ENCODE data around the gene SLC15A1. TPM values are rescaled to one million over a fixed set of nuclear protein-coding genes. Genes with fewer than 3 reads are reported as not detected.

SLC15A1 gene
- total RNA-seq, 5 donors from 2014 or later (not counting 1 experiment from before 2014, with no cell fraction given): 0.10 to 0.18 TPM; not detected in 3

DNA sequence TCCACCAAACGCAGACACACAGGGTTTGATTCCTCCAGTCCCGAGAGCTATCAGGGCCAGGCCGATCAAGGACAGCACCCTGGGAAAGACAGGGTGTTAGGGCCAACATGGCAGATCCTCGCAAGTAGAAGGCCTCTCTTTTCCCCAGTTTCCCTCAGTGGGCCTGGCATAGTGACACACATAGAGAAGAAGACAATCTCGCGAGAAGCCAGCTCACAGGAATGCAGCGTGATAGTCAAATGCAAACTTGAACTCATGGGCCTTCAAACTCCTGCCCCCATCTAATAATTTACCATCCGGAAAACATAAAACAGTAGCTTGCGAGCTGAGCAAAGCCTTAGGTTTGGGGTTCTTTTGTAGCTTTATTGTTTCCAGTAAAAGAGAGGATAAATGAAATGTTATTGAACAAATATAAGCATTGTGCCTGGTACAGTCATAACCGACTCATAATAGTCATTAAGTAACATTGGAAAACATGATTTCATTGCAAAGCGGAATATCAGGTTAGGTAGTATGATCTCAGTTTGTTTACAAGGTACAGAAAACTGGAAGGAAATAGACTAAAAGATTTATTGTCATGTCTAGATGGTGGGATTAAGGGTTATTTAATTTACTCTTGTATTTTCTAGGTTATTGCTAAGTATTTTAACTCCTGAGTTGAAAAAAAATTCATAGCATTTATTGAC lies 30.5 kb downstream of the SLC15A1 start:
- Histone ChIP-seq H3K36me3 (ENCODE audit: control insufficient read depth in 2 of 2, extremely low read depth in 1 of 2, insufficient read depth in 1 of 2, low read length in 1 of 2) (no peaks in the 10 kb centered on the region), H3K27me3 (replicated peaks in 1 of 2; ENCODE audit: control insufficient read depth in 2 of 2, extremely low read depth in 1 of 2, insufficient read depth in 2 of 2, low read length in 1 of 2) (no peaks in the 10 kb centered on the region), H3K9me3 (no peaks in the 10 kb centered on the region), H3K4me1 (ENCODE audit: control insufficient read depth in 1 of 2, extremely low read depth in 1 of 2, insufficient read depth in 2 of 2, low read length in 2 of 2) (no peaks in the 10 kb centered on the region), H3K4me3 (ENCODE audit: control insufficient read depth in 1 of 2, extremely low read depth in 1 of 2, low read length in 1 of 2) (no peak overlapping the region), H3K27ac (ENCODE audit: low read length) (no peak overlapping the region)
- CTCF ChIA-PET: no interaction called here
- Mint-ChIP-seq H3K9me3 (no peaks in the 10 kb centered on the region), H3K36me3 (no peaks in the 10 kb centered on the region), H3K4me1 (no peaks in the 10 kb centered on the region), H3K27ac (no peak overlapping the region), H3K27me3 (peaks cover 6 to 9% of the 10 kb centered on the region in 2 donors), H3K4me3 (no peak overlapping the region)
- ATAC-seq (replicated peaks in 1 of 4) (no peak), DNase-seq (no peak)
- POLR2A ChIA-PET: no interaction called here
- 75% methylated on average over 4 of the region's 11 CpGs for WGBS (ENCODE audit: insufficient coverage)

DNA sequence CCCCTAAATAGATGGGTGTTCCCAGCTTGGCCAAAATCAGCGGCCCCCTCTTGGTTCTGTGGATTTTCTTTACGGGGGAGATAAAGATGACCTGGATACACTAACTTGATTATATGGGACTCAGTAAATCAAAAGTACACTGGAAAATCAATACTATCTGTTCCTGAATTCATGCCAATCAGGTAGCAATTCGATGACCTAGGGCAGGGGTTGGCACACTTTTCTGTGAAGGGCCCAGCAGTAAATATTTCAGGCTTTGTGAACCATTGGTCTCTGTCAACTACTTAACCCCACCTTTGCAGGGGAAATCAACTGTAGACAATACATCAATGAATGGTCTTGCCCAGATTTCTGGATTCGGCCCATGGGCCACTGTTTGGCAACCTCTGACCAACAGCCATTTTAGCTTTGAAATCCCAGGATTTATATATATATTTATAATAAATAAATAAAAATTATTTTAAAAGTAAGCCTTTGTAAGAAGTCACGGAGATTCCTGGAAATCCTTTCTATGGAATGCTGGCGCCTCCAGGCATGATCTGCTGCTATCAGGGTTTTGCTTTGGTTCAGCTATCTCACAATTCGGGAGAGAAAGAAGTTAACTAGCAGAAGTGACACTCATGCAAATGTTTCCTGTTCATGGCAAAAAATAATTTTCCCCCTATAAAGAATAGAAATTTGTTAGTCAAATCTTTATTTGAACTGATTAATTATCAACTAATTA lies 32.8 kb downstream of the SLC15A1 start:
- no peaks in the 10 kb centered on the region for H3K9me3 Mint-ChIP-seq
- H3K27ac Mint-ChIP-seq: no peak overlapping the region
- Histone ChIP-seq H3K27me3 (replicated peaks in 1 of 2; ENCODE audit: control insufficient read depth in 2 of 2, extremely low read depth in 1 of 2, insufficient read depth in 2 of 2, low read length in 1 of 2) (no peaks in the 10 kb centered on the region), H3K9me3 (no peaks in the 10 kb centered on the region), H3K36me3 (ENCODE audit: control insufficient read depth in 2 of 2, extremely low read depth in 1 of 2, insufficient read depth in 1 of 2, low read length in 1 of 2) (no peaks in the 10 kb centered on the region), H3K4me3 (ENCODE audit: control insufficient read depth in 1 of 2, extremely low read depth in 1 of 2, low read length in 1 of 2) (no peak overlapping the region), H3K27ac (ENCODE audit: low read length) (no peak overlapping the region), H3K4me1 (ENCODE audit: control insufficient read depth in 1 of 2, extremely low read depth in 1 of 2, insufficient read depth in 2 of 2, low read length in 2 of 2) (no peaks in the 10 kb centered on the region)
- ChIA-PET POLR2A (interaction anchor here in 1 of 2 donors (0.7 kb wide), 1 partner anchor 1485 kb away, joined by 3 read pairs; no protein-coding TSS in a partner anchor), CTCF (interaction anchor here in 1 of 2 donors (0.6 kb wide), 1 partner anchor 97 kb away, joined by 4 read pairs; no protein-coding TSS in a partner anchor)
- no peaks in the 10 kb centered on the region for H3K36me3 Mint-ChIP-seq
- DNase-seq (no peak), ATAC-seq (replicated peaks in 1 of 4) (no peak)
- WGBS (ENCODE audit: insufficient coverage): 83% methylated on average over 3 of the region's 7 CpGs
- H3K4me3 Mint-ChIP-seq: no peak overlapping the region
- H3K4me1 Mint-ChIP-seq: no peaks in the 10 kb centered on the region
- peaks cover under 1 to 3% of the 10 kb centered on the region in 2 donors for H3K27me3 Mint-ChIP-seq

DNA sequence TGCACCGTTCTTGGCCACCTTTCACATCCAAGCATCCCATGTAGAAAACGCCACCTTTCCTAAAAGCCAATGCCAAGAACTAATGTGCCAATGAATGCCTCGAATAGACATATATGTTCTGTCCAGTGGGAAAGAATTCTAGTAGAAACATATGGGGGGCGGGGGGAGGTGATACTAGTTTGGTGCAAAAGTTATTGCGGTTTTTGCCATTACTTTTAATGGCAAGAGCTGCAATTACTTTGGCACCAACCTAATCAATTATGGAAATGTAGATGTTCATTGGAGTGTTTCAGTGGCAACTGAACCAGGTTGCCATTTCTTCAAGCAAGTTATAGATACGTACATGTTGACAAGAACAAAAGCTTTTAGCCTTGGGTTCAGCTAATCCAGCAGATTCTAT lies 34.6 kb downstream of the SLC15A1 start:
- no peaks in the 10 kb centered on the region for H3K9me3 ChIP-seq
- no peaks in the 10 kb centered on the region for H3K36me3 Mint-ChIP-seq
- H3K27me3 ChIP-seq (replicated peaks in 1 of 2; ENCODE audit: control insufficient read depth in 2 of 2, extremely low read depth in 1 of 2, insufficient read depth in 2 of 2, low read length in 1 of 2): peaks cover 0 to 2% of the 10 kb centered on the region in 2 experiments
- ATAC-seq (replicated peaks in 1 of 4): no peak
- no CpG with 5 or more reads among the region's 6 CpGs for WGBS (ENCODE audit: insufficient coverage)
- H3K4me1 ChIP-seq (ENCODE audit: control insufficient read depth in 1 of 2, extremely low read depth in 1 of 2, insufficient read depth in 2 of 2, low read length in 2 of 2): no peaks in the 10 kb centered on the region
- no peak overlapping the region for H3K4me3 ChIP-seq (ENCODE audit: control insufficient read depth in 1 of 2, extremely low read depth in 1 of 2, low read length in 1 of 2)
- ChIA-PET POLR2A (no interaction called here), CTCF (interaction anchor here (0.6 to 0.7 kb wide), 3 partner anchors 96 to 893 kb away, joined by 4 to 9 read pairs (median 6); no protein-coding TSS in a partner anchor)
- H3K4me1 Mint-ChIP-seq: no peaks in the 10 kb centered on the region
- no peak for DNase-seq
- peaks cover 0 to 3% of the 10 kb centered on the region in 2 donors for H3K27me3 Mint-ChIP-seq
- H3K36me3 ChIP-seq (ENCODE audit: control insufficient read depth in 2 of 2, extremely low read depth in 1 of 2, insufficient read depth in 1 of 2, low read length in 1 of 2): no peaks in the 10 kb centered on the region
- no peak overlapping the region for H3K27ac Mint-ChIP-seq
- H3K9me3 Mint-ChIP-seq: no peaks in the 10 kb centered on the region
- H3K4me3 Mint-ChIP-seq: no peak overlapping the region
- H3K27ac ChIP-seq (ENCODE audit: low read length): no peak overlapping the region

DNA sequence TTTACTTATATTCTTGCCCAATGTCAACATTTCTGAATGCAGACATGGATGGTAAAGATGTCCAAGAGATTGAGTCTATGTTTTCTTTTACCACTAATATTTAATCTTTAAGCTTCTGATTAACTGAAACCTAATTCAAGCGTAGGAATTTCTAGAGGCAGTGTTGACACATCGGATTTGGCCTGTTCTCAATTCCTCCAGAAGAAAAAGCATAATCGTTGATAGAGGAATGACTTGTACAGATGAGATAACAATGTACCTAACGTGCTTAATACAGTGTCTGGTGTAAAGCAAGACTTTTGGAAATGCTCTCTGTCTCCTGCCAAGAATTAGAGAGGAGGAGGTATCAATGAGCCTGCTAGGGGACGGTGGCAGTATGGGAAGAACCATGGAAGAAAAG lies 35.2 kb downstream of the SLC15A1 start:
- Histone ChIP-seq H3K27ac (ENCODE audit: low read length) (no peak overlapping the region), H3K27me3 (replicated peaks in 1 of 2; ENCODE audit: control insufficient read depth in 2 of 2, extremely low read depth in 1 of 2, insufficient read depth in 2 of 2, low read length in 1 of 2) (peaks cover 0 to 2% of the 10 kb centered on the region in 2 experiments), H3K36me3 (ENCODE audit: control insufficient read depth in 2 of 2, extremely low read depth in 1 of 2, insufficient read depth in 1 of 2, low read length in 1 of 2) (no peaks in the 10 kb centered on the region), H3K4me1 (ENCODE audit: control insufficient read depth in 1 of 2, extremely low read depth in 1 of 2, insufficient read depth in 2 of 2, low read length in 2 of 2) (no peaks in the 10 kb centered on the region), H3K9me3 (no peaks in the 10 kb centered on the region), H3K4me3 (ENCODE audit: control insufficient read depth in 1 of 2, extremely low read depth in 1 of 2, low read length in 1 of 2) (no peak overlapping the region)
- no peaks in the 10 kb centered on the region for H3K4me1 Mint-ChIP-seq
- H3K4me3 Mint-ChIP-seq: no peak overlapping the region
- H3K9me3 Mint-ChIP-seq: no peaks in the 10 kb centered on the region
- no peaks in the 10 kb centered on the region for H3K36me3 Mint-ChIP-seq
- ATAC-seq (replicated peaks in 1 of 4): no peak
- peaks cover 0 to 3% of the 10 kb centered on the region in 2 donors for H3K27me3 Mint-ChIP-seq
- CTCF ChIA-PET: interaction anchor here in 1 of 2 donors (0.5 kb wide), 1 partner anchor 8 kb away, joined by 5 read pairs; no protein-coding TSS in a partner anchor
- no peak for DNase-seq
- no peak overlapping the region for H3K27ac Mint-ChIP-seq
- 73% methylated on average over 3 of the region's 5 CpGs for WGBS (ENCODE audit: insufficient coverage)
- POLR2A ChIA-PET: no interaction called here

DNA sequence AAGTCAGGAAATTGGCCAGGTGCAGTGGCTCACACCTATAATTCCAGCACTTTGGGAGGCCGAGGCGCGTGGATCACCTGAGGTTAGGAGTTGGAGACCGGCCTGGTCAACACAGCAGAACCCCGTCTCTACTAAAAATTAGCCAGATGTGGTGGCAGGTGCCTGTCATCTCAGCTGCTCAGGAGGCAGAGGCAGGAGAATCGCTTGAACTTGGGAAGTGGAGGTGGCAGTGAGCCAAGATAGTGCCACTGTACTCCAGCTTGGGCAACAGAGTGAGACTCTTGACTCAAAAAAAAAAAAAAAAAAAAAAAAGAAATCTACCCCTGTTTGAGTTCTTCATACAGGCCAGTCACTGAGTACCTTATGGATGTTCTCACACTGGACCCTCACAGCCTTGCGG lies 42.0 kb downstream of the SLC15A1 start:
- WGBS (ENCODE audit: insufficient coverage): 100% methylated on average over 3 of the region's 7 CpGs
- H3K9me3 ChIP-seq: no peaks in the 10 kb centered on the region
- H3K27ac ChIP-seq (ENCODE audit: low read length): no peak overlapping the region
- Mint-ChIP-seq H3K27me3 (peaks cover 8% of the 10 kb centered on the region in 2 donors), H3K9me3 (no peaks in the 10 kb centered on the region), H3K36me3 (no peaks in the 10 kb centered on the region), H3K4me3 (no peak overlapping the region), H3K27ac (no peak overlapping the region), H3K4me1 (no peaks in the 10 kb centered on the region)
- POLR2A ChIA-PET: no interaction called here
- H3K27me3 ChIP-seq (replicated peaks in 1 of 2; ENCODE audit: control insufficient read depth in 2 of 2, extremely low read depth in 1 of 2, insufficient read depth in 2 of 2, low read length in 1 of 2): peaks cover 0 to 12% of the 10 kb centered on the region in 2 experiments
- no peaks in the 10 kb centered on the region for H3K4me1 ChIP-seq (ENCODE audit: control insufficient read depth in 1 of 2, extremely low read depth in 1 of 2, insufficient read depth in 2 of 2, low read length in 2 of 2)
- H3K4me3 ChIP-seq (ENCODE audit: control insufficient read depth in 1 of 2, extremely low read depth in 1 of 2, low read length in 1 of 2): no peak overlapping the region
- no peak for DNase-seq
- no peaks in the 10 kb centered on the region for H3K36me3 ChIP-seq (ENCODE audit: control insufficient read depth in 2 of 2, extremely low read depth in 1 of 2, insufficient read depth in 1 of 2, low read length in 1 of 2)
- no peak for ATAC-seq (replicated peaks in 1 of 4)
- CTCF ChIA-PET: no interaction called here

DNA sequence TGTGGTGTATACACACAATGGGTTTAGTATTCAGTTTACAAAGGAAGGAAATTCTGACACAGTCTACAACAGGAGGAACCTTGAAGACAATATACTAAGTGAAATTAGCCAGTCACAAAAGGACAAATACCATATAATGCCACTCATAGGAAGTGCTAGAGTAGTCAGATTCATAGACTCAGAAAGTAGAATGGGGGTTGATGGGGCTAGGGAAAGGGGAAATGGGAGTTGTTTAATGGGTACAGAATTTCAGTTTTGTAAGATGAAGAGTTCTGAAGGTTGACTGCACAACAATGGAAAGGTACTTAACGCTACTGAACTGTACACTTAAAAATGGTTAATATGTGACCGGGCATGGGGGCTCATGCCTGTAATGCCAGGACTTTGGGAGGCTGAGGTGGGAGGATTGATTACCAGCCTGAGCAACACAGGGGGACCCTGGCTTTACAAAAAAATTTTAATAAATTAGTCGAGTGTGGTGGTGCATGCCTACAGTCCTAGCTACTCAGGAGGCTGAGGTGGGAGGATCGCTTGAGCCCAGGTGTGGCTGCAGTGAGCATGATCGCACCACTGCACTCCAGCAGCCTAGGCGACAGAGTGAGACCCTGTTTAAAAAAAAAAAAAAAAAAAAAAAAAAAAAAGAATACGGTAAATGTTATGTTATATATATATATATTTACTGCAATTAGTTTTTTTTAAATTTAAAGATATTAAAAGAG lies 45.0 kb downstream of the SLC15A1 start:
- WGBS (ENCODE audit: insufficient coverage): 94% methylated on average over 3 of the region's 7 CpGs

More for the DNA sequence above, 45.0 kb downstream of the SLC15A1 start:
- no peak overlapping the region for H3K27ac ChIP-seq (ENCODE audit: low read length)
- no peaks in the 10 kb centered on the region for H3K36me3 ChIP-seq (ENCODE audit: control insufficient read depth in 2 of 2, extremely low read depth in 1 of 2, insufficient read depth in 1 of 2, low read length in 1 of 2)
- no peaks in the 10 kb centered on the region for H3K4me1 ChIP-seq (ENCODE audit: control insufficient read depth in 1 of 2, extremely low read depth in 1 of 2, insufficient read depth in 2 of 2, low read length in 2 of 2)
- no peak overlapping the region for H3K27ac Mint-ChIP-seq
- ChIA-PET POLR2A (no interaction called here), CTCF (no interaction called here)
- no peaks in the 10 kb centered on the region for H3K9me3 Mint-ChIP-seq
- H3K4me1 Mint-ChIP-seq: no peaks in the 10 kb centered on the region
- no peak for ATAC-seq (replicated peaks in 1 of 4)
- no peaks in the 10 kb centered on the region for H3K9me3 ChIP-seq
- H3K4me3 ChIP-seq (ENCODE audit: control insufficient read depth in 1 of 2, extremely low read depth in 1 of 2, low read length in 1 of 2): no peak overlapping the region
- H3K4me3 Mint-ChIP-seq: no peak overlapping the region
- peaks cover 8 to 16% of the 10 kb centered on the region in 2 donors for H3K27me3 Mint-ChIP-seq
- DNase-seq: no peak
- no peaks in the 10 kb centered on the region for H3K36me3 Mint-ChIP-seq
- H3K27me3 ChIP-seq (replicated peaks in 1 of 2; ENCODE audit: control insufficient read depth in 2 of 2, extremely low read depth in 1 of 2, insufficient read depth in 2 of 2, low read length in 1 of 2): peaks cover 0 to 17% of the 10 kb centered on the region in 2 experiments

All from T-cell (primary cell).